HG03045 (cell line): ENCODE results near the gene KRT73.

Source experiments
- ATAC-seq: cut with Tn5 transposase; IDR thresholded peaks from one replicate; pipeline ENCODE4 v1.9.1; 2021; ENCODE audit warnings: mild to moderate bottlenecking, moderate library complexity; ENCODE audit not compliant: unreplicated experiment

Gene KRT73

GRCh38 chr12:52575948-52576347 lies 42.4 kb downstream of the KRT73 start:
- no peak for ATAC-seq

GRCh38 chr12:52575256-52575655 lies 43.1 kb downstream of the KRT73 start:
- ATAC-seq: no peak

GRCh38 chr12:52573743-52574142 lies 44.6 kb downstream of the KRT73 start, which contains the start of gene KRT74:
Gene KRT74, minus strand, starts transcription at chr12:52573843. Its CDS starts 66 bp downstream, at chr12:52573777.
- ATAC-seq: no peak

- ATAC-seq: no peak
These were observed 45.1 kb downstream of the KRT73 start for GRCh38 chr12:52573306-52573705.

GRCh38 chr12:52570511-52570910 lies 47.8 kb downstream of the KRT73 start:
- no peak for ATAC-seq

GRCh38 chr12:52568111-52568510 lies 50.2 kb downstream of the KRT73 start:
- ATAC-seq: no peak

- no peak for ATAC-seq
These were observed 51.5 kb downstream of the KRT73 start for GRCh38 chr12:52566847-52567291.

- ATAC-seq: no peak
These were observed 53.8 kb downstream of the KRT73 start for GRCh38 chr12:52564582-52564981.

GRCh38 chr12:52561880-52562449 lies 56.4 kb downstream of the KRT73 start:
- ATAC-seq: no peak

- no peak for ATAC-seq
These were observed 58.4 kb downstream of the KRT73 start for GRCh38 chr12:52559979-52560378.

- ATAC-seq: no peak
These were observed 59.4 kb downstream of the KRT73 start for GRCh38 chr12:52558781-52559445.
